Spleen (tissue), 7 donors: ENCODE data around the gene COL4A2.

Experiments
- CTCF ChIP-seq, 11 experiments: fragments of 200-600 bp in 7 of 11; fragments of 450-650 bp in 4 of 11; sonication (generic) in 4 of 11; IDR thresholded peaks in 8 of 11; conservative IDR thresholded peaks in 3 of 11; 1 replicate in 7 of 11; 2 replicates in 4 of 11; pipeline versions ENCODE4 v1.4.0 to v1.8.0; 2016 to 2021; ENCODE audit warnings: antibody characterized with exemption in 11 of 11, inconsistent platforms in 4 of 11, mild to moderate bottlenecking in 1 of 11
- POLR2A ChIP-seq, 3 donors: fragments of 450-650 bp; IDR thresholded peaks; one replicate each; pipeline ENCODE4 v1.5.1; 2017; ENCODE audit warnings: antibody characterized with exemption in 3 of 3, mild to moderate bottlenecking in 1 of 3
- POLR2AphosphoS5 ChIP-seq, 3 donors: sonication (generic); formaldehyde crosslinking; IDR thresholded peaks; one replicate each; pipeline ENCODE4 v1.5.1; 2017; ENCODE audit warnings: antibody characterized with exemption in 3 of 3
- donor health status: DM: no; HTN: no; CAD: no; lungs with moderate emphysema.
- donor health status: DM: no; HTN: no; CAD: no.
- donor health status: DM: no; HTN: no; CAD: no.

GRCh38 chr13:110365876-110366275, 58.8 kb downstream of the COL4A2 start:
- TF ChIP-seq CTCF (IDR thresholded peaks at IDR 0.05 in 8 of 11, conservative IDR thresholded peaks at IDR 0.05 in 3 of 11): no peak
- no peak for TF ChIP-seq POLR2AphosphoS5 (IDR thresholded peaks at IDR 0.05)
- no peak for TF ChIP-seq POLR2A (IDR thresholded peaks at IDR 0.05)
